RWPE1 (cell line): ENCODE results near the gene CCL24.

Source experiments
- CTCF ChIA-PET: fragments of 350-600 bp; sonication (Branson Sonifier 250); formaldehyde crosslinking; extraction: SDS; loops from one replicate; lab custom pipeline; 2021; lab: Yijun Ruan, JAX
- POLR2A ChIA-PET: fragments of 400-600 bp; formaldehyde crosslinking; extraction: SDS; loops from one replicate; lab custom pipeline; 2020; ENCODE audit warnings: antibody characterized with exemption; ENCODE audit not compliant: low non-redundant PET; lab: Yijun Ruan, JAX
- DNase-seq: peaks from one replicate; pipeline ENCODE4 v3.0.0; 2012; ENCODE audit warnings: low spot score
- H3K27ac ChIP-seq: fragments of 450-650 bp; 2 replicates; pipeline ENCODE4 v1.5.1; 2017
- CTCF ChIP-seq: fragments of 450-650 bp; conservative IDR thresholded peaks from 2 replicates; pipeline ENCODE4 v1.5.1; 2017; ENCODE audit warnings: low read depth, mild to moderate bottlenecking

The CCL24 gene

GRCh38 chr7:75819711-75820110 lies 6.1 kb upstream of the CCL24 start:
- CTCF ChIA-PET: no interaction called here
- POLR2A ChIA-PET: no interaction called here
- DNase-seq: no peak
- no peak for TF ChIP-seq CTCF
- no peak overlapping the region for H3K27ac ChIP-seq

- no peak for DNase-seq
- no peak for TF ChIP-seq CTCF
- ChIA-PET CTCF (interaction anchor here (0.6 kb wide), 1 partner anchor 155 kb away, joined by 5 read pairs; no protein-coding TSS in a partner anchor), POLR2A (no interaction called here)
- H3K27ac ChIP-seq: no peak overlapping the region
Observed at GRCh38 chr7:75818472-75818871, 4.9 kb upstream of the CCL24 start.

- no peak for DNase-seq
- no peak for TF ChIP-seq CTCF
- no peak overlapping the region for H3K27ac ChIP-seq
- ChIA-PET POLR2A (no interaction called here), CTCF (no interaction called here)
Observed at GRCh38 chr7:75817116-75817515, 3.5 kb upstream of the CCL24 start.

GRCh38 chr7:75815418-75816064 lies 1.9 kb upstream of the CCL24 start:
- ChIA-PET CTCF (no interaction called here), POLR2A (no interaction called here)
- no peak for DNase-seq
- TF ChIP-seq CTCF: no peak
- no peak overlapping the region for H3K27ac ChIP-seq

GRCh38 chr7:75814407-75814947 lies 871 bp upstream of the CCL24 start:
- ChIA-PET POLR2A (no interaction called here), CTCF (no interaction called here)
- no peak for DNase-seq
- no peak for TF ChIP-seq CTCF
- H3K27ac ChIP-seq: no peak overlapping the region

- DNase-seq: no peak
- CTCF ChIA-PET: interaction anchor here (0.6 kb wide), 2 partner anchors 208 to 590 kb away, joined by 3 to 5 read pairs; no protein-coding TSS in a partner anchor
- TF ChIP-seq CTCF: no peak
- POLR2A ChIA-PET: no interaction called here
- no peak overlapping the region for H3K27ac ChIP-seq
Observed at GRCh38 chr7:75813084-75813483, 522 bp downstream of the CCL24 start.
